ENCODE results near the gene SPATA17.
"Not testable (repeated sequence)": the region's sequence is repeated elsewhere in the genome, so short reads cannot be mapped to it uniquely, and the experiment has no call there.

SPATA17 gene

DNA sequence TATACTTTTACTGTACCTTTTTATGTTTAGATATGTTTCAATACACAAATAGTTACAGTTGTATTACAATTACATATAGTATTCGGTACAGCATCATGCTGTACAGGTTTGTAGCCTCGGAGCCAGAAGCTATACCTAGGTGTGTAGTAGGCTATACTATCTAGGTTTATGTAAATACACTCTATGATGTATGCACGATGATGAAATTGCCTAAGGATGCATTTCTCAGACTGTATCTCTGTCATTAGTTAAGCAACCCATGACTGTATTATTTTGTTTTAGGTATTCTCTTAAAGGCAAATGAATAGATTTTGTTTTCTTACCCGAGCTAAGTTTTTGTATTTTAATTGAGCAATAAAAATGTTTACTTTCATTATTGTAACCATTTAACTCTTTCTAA lies 56.4 kb downstream of the SPATA17 start:
- Histone ChIP-seq H3K27ac (no peak overlapping the region), H3K27me3 (replicated peaks) (no peaks in the 10 kb centered on the region), H3K36me3 (replicated peaks) (no peaks in the 10 kb centered on the region), H3K4me3 (ENCODE audit: low read depth, low read length) (no peak overlapping the region)
- no peak for DNase-seq
- in situ Hi-C loops (cut with HindIII; ENCODE audit: low pct_ligation_motif_present, low sequenced_read_pairs) = no loop called here
- TF ChIP-seq, protein P1, sequence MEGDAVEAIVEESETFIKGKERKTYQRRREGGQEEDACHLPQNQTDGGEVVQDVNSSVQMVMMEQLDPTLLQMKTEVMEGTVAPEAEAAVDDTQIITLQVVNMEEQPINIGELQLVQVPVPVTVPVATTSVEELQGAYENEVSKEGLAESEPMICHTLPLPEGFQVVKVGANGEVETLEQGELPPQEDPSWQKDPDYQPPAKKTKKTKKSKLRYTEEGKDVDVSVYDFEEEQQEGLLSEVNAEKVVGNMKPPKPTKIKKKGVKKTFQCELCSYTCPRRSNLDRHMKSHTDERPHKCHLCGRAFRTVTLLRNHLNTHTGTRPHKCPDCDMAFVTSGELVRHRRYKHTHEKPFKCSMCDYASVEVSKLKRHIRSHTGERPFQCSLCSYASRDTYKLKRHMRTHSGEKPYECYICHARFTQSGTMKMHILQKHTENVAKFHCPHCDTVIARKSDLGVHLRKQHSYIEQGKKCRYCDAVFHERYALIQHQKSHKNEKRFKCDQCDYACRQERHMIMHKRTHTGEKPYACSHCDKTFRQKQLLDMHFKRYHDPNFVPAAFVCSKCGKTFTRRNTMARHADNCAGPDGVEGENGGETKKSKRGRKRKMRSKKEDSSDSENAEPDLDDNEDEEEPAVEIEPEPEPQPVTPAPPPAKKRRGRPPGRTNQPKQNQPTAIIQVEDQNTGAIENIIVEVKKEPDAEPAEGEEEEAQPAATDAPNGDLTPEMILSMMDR (IDR thresholded peaks at IDR 0.05; ENCODE audit: low read depth, low read length, missing control alignments) = no peak

- H3K4me3 ChIP-seq (ENCODE audit: low read depth, low read length); in situ Hi-C loops (cut with HindIII; ENCODE audit: low pct_ligation_motif_present, low sequenced_read_pairs); DNase-seq; H3K36me3 ChIP-seq (replicated peaks); H3K27me3 ChIP-seq (replicated peaks); H3K27ac ChIP-seq: not testable (repeated sequence)
Measured at GRCh38 chr1:217696140-217696539, 65.0 kb downstream of the SPATA17 start.

DNA sequence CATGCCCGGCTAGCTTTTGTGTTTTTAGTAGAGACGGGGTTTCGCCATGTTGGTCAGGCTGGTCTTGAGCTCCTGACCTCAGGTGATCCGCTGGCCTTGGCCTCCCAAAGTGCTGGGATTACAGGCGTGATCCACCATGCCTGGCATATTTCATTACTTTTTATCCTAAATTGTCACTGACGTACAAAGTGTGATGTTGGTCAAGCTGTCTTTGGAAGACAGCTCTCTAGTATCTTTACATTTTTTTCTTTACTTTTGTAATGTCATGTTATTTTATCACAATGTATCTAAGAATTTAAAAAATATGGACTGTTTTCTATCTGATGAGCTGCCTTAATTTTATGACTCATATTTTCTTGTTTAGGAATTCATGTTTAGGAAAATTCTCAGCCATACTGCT lies 72.2 kb downstream of the SPATA17 start:
- no peak for DNase-seq
- Histone ChIP-seq H3K27me3 (replicated peaks) (no peaks in the 10 kb centered on the region), H3K36me3 (replicated peaks) (no peaks in the 10 kb centered on the region), H3K4me3 (ENCODE audit: low read depth, low read length) (no peak overlapping the region), H3K27ac (no peak overlapping the region)
- in situ Hi-C loops (cut with HindIII; ENCODE audit: low pct_ligation_motif_present, low sequenced_read_pairs) = no loop called here
- TF ChIP-seq, protein P1 (IDR thresholded peaks at IDR 0.05; ENCODE audit: low read depth, low read length, missing control alignments) = no peak

GRCh38 chr1:217712925-217713597 lies 81.9 kb downstream of the SPATA17 start:
- in situ Hi-C loops (cut with HindIII; ENCODE audit: low pct_ligation_motif_present, low sequenced_read_pairs) = no loop called here
- H3K27ac ChIP-seq = no peak overlapping the region
- H3K36me3 ChIP-seq (replicated peaks) = no peaks in the 10 kb centered on the region
- H3K27me3 ChIP-seq (replicated peaks) = no peaks in the 10 kb centered on the region
- DNase-seq = no peak
- TF ChIP-seq, protein P1 (IDR thresholded peaks at IDR 0.05; ENCODE audit: low read depth, low read length, missing control alignments) = no peak
- no peak overlapping the region for H3K4me3 ChIP-seq (ENCODE audit: low read depth, low read length)

GRCh38 chr1:217715681-217716080 lies 84.5 kb downstream of the SPATA17 start:
- TF ChIP-seq, protein P1 (IDR thresholded peaks at IDR 0.05; ENCODE audit: low read depth, low read length, missing control alignments) = no peak
- Histone ChIP-seq H3K4me3 (ENCODE audit: low read depth, low read length) (no peak overlapping the region), H3K27me3 (replicated peaks) (no peaks in the 10 kb centered on the region), H3K27ac (no peak overlapping the region), H3K36me3 (replicated peaks) (no peaks in the 10 kb centered on the region)
- no peak for DNase-seq
- in situ Hi-C loops (cut with HindIII; ENCODE audit: low pct_ligation_motif_present, low sequenced_read_pairs) = no loop called here

DNA sequence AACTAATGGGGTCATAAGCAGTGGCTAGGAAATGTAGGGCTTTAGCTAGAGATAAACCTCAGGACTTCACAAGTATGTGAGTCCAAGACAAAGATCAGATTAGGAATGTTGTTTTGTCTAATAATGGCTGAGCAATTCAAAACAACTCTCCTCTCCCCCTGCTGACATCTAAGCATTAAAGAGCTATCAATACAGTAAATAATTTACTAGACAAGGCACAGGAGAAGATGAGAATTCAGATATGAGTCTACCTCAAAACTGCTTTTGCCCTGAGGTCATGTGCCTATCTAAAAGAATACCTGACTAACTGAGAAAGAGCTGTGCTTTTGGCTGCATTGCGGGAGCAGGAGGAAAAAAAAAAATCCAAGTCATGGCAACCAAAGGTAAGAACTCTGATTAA lies 86.8 kb downstream of the SPATA17 start:
- Histone ChIP-seq H3K27ac (no peak overlapping the region), H3K36me3 (replicated peaks) (no peaks in the 10 kb centered on the region), H3K27me3 (replicated peaks) (no peaks in the 10 kb centered on the region), H3K4me3 (ENCODE audit: low read depth, low read length) (no peak overlapping the region)
- TF ChIP-seq, protein P1 (IDR thresholded peaks at IDR 0.05; ENCODE audit: low read depth, low read length, missing control alignments) = no peak
- in situ Hi-C loops (cut with HindIII; ENCODE audit: low pct_ligation_motif_present, low sequenced_read_pairs) = no loop called here
- no peak for DNase-seq

All from brain microvascular endothelial cell (primary cell).